ENCODE results near the gene CLASP1.

- no peak for TF ChIP-seq EZH2phosphoT487 (IDR thresholded peaks at IDR 0.05; ENCODE audit: low read depth, severe bottlenecking, unreplicated experiment)
- TF ChIP-seq CTCF (IDR thresholded peaks at IDR 0.05; ENCODE audit: poor library complexity): no peak
These were observed 15.5 kb upstream of the CLASP1 start for GRCh38 chr2:121664713-121665112.

Data from hepatocyte (in vitro differentiated cells).